Gastrocnemius medialis (tissue), 4 donors: ENCODE data around the gene ZNF736.

ENCODE experiments used
- CTCF ChIP-seq, 5 experiments: fragments of 450-650 bp in 3 of 5; fragments of 200-600 bp in 2 of 5; sonication (generic) in 2 of 5; IDR thresholded peaks in 4 of 5; conservative IDR thresholded peaks in 1 of 5; 1 replicate in 4 of 5; 2 replicates in 1 of 5; pipeline ENCODE4 v1.5.1; 2016 to 2019; ENCODE audit warnings: antibody characterized with exemption in 5 of 5, mild to moderate bottlenecking in 3 of 5, moderate library complexity in 3 of 5
- POLR2A ChIP-seq, 2 donors: fragments of 450-650 bp; IDR thresholded peaks; one replicate each; pipeline ENCODE4 v1.6.1; 2017; ENCODE audit warnings: antibody characterized with exemption in 2 of 2, mild to moderate bottlenecking in 2 of 2, moderate library complexity in 2 of 2

GRCh38 chr7:64277630-64278029 lies 36.1 kb upstream of the ZNF736 start:
- no peak for TF ChIP-seq CTCF (IDR thresholded peaks at IDR 0.05 in 4 of 5, conservative IDR thresholded peaks at IDR 0.05 in 1 of 5)
- no peak for TF ChIP-seq POLR2A (IDR thresholded peaks at IDR 0.05)
